GM21367 (cell line): ENCODE data around the gene PHF23.

Source experiments
- ATAC-seq: cut with Tn5 transposase; IDR thresholded peaks from one replicate; pipeline ENCODE4 v1.9.1; 2021; ENCODE audit not compliant: unreplicated experiment

Gene PHF23

GRCh38 chr17:7238420-7239090 lies 702 bp downstream of the PHF23 start:
- no peak for ATAC-seq

GRCh38 chr17:7237761-7238419 lies 1.4 kb downstream of the PHF23 start:
- ATAC-seq, result no peak

GRCh38 chr17:7237266-7237760 lies 1.9 kb downstream of the PHF23 start:
- no peak for ATAC-seq

- ATAC-seq, result no peak
These were observed 2.4 kb downstream of the PHF23 start for GRCh38 chr17:7236808-7237207.

GRCh38 chr17:7235693-7236665 lies 3.3 kb downstream of the PHF23 start:
- ATAC-seq, result no peak

GRCh38 chr17:7234083-7234951 lies 4.9 kb downstream of the PHF23 start, which contains the start of gene DVL2:
Gene DVL2, minus strand, starts transcription at chr17:7234517. Its CDS starts 255 bp downstream, at chr17:7234262.
- no peak for ATAC-seq

- no peak for ATAC-seq
These were observed 5.6 kb downstream of the PHF23 start for GRCh38 chr17:7233701-7234082.

GRCh38 chr17:7232114-7232513 lies 7.1 kb downstream of the PHF23 start:
- no peak for ATAC-seq

GRCh38 chr17:7229504-7229903 lies 9.8 kb downstream of the PHF23 start:
- no peak for ATAC-seq

GRCh38 chr17:7228920-7229319 lies 10.3 kb downstream of the PHF23 start:
- no peak for ATAC-seq

- no peak for ATAC-seq
These were observed 12.2 kb downstream of the PHF23 start for GRCh38 chr17:7226721-7227710.

GRCh38 chr17:7225711-7226331 lies 13.4 kb downstream of the PHF23 start:
- ATAC-seq, result no peak

- ATAC-seq, result no peak
These were observed 14.6 kb downstream of the PHF23 start for GRCh38 chr17:7224661-7225111.

GRCh38 chr17:7224110-7224509 lies 15.1 kb downstream of the PHF23 start:
- no peak for ATAC-seq

- ATAC-seq, result no peak
These were observed 15.9 kb downstream of the PHF23 start for GRCh38 chr17:7223375-7223774.

GRCh38 chr17:7222972-7223292 lies 16.3 kb downstream of the PHF23 start:
- ATAC-seq, result no peak

GRCh38 chr17:7222093-7222971 lies 16.9 kb downstream of the PHF23 start:
- no peak for ATAC-seq
